ENCODE results near the gene C16orf96.

DNA sequence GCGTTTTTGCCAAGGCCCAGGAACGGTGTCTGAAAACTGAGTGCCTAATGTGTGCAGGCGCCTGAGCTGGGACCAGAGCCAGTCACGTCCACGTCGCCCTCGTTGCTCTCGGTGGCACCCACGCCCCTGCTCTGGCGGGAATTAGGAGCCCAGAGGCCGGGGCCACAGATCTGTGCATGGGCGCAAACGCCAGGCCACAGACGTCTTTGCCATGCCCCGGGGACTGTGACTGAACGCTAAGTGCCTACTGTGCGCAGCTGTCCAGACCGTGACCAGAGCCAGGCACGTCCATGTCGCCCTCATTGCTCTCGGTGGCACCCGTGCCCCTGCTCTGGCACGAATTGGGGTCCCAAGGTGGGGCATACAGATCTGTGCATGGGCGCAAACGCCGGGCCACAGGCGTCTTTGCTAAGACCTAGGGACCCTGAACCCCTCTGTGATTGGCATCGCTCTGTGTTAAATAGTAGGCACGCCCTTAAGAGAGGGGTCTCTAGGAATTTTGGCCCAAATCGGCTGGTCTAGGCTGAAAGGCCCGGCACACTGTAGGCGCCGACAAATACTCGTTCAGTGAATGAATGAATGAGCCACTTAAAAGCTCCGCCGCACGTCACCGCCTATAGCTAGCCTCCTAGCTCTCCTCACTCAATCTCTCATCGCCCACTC is 59.4 kb downstream of the C16orf96 start:
- TF ChIP-seq, protein P1, sequence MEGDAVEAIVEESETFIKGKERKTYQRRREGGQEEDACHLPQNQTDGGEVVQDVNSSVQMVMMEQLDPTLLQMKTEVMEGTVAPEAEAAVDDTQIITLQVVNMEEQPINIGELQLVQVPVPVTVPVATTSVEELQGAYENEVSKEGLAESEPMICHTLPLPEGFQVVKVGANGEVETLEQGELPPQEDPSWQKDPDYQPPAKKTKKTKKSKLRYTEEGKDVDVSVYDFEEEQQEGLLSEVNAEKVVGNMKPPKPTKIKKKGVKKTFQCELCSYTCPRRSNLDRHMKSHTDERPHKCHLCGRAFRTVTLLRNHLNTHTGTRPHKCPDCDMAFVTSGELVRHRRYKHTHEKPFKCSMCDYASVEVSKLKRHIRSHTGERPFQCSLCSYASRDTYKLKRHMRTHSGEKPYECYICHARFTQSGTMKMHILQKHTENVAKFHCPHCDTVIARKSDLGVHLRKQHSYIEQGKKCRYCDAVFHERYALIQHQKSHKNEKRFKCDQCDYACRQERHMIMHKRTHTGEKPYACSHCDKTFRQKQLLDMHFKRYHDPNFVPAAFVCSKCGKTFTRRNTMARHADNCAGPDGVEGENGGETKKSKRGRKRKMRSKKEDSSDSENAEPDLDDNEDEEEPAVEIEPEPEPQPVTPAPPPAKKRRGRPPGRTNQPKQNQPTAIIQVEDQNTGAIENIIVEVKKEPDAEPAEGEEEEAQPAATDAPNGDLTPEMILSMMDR (IDR thresholded peaks at IDR 0.05), result no peak
- no peak for TF ChIP-seq POLR2A (IDR thresholded peaks at IDR 0.05)

Data from vagina (tissue), 2 donors.